Gastroesophageal sphincter (tissue), 4 donors: Measurements from ENCODE around the gene TRPC3. TPM values are rescaled to one million over a fixed set of nuclear protein-coding genes. Genes with fewer than 3 reads are reported as not detected.

Experiments used
- ATAC-seq: fragments of 150-250 bp; one replicate; pipeline ENCODE4 v1.9.1; 2016; ENCODE audit warnings: mild to moderate bottlenecking, moderate library complexity
- H3K27ac ChIP-seq, 4 donors: fragments of 200-600 bp; sonication (generic) in 3 of 4; 1 replicate in 3 of 4; 2 replicates in 1 of 4; pipeline ENCODE4 v1.5.1; 2016 to 2019
- H3K27me3 ChIP-seq: fragments of 200-600 bp; sonication (generic); one replicate; pipeline ENCODE4 v1.5.1; 2019
- H3K36me3 ChIP-seq, 2 donors: fragments of 200-600 bp; sonication (generic); one replicate each; pipeline ENCODE4 v1.5.1; 2019; ENCODE audit warnings: control low read depth in 1 of 2
- H3K4me1 ChIP-seq, 3 donors: fragments of 200-600 bp; sonication (generic); 1 replicate in 2 of 3; 2 replicates in 1 of 3; pipeline ENCODE4 v1.5.1; 2016 to 2019; ENCODE audit warnings: control low read depth in 2 of 3
- H3K4me3 ChIP-seq, 2 donors: fragments of 200-600 bp; sonication (generic); one replicate each; pipeline ENCODE4 v1.5.1; 2019; ENCODE audit warnings: mild to moderate bottlenecking in 1 of 2, moderate library complexity in 1 of 2
- H3K9me3 ChIP-seq, 3 donors: fragments of 200-600 bp; sonication (generic); one replicate each; pipeline ENCODE4 v1.5.1; 2017 to 2019; ENCODE audit warnings: control low read depth in 2 of 3
- CTCF ChIP-seq, 4 experiments: fragments of 200-600 bp in 2 of 4; fragments of 450-650 bp in 2 of 4; sonication (generic) in 1 of 4; IDR thresholded peaks; one replicate each; pipeline ENCODE4 v1.5.1; 2017 to 2019; ENCODE audit warnings: antibody characterized with exemption in 4 of 4, mild to moderate bottlenecking in 2 of 4, moderate library complexity in 2 of 4
- EP300 ChIP-seq: sonication (generic); formaldehyde crosslinking; IDR thresholded peaks from one replicate; pipeline ENCODE4 v1.6.1; 2017; ENCODE audit warnings: antibody characterized with exemption, mild to moderate bottlenecking
- POLR2A ChIP-seq, 2 donors: fragments of 450-650 bp; IDR thresholded peaks; one replicate each; pipeline ENCODE4 v1.6.1; 2017; ENCODE audit warnings: antibody characterized with exemption in 2 of 2, mild to moderate bottlenecking in 2 of 2, moderate library complexity in 1 of 2
- POLR2AphosphoS5 ChIP-seq: sonication (generic); formaldehyde crosslinking; IDR thresholded peaks from one replicate; pipeline ENCODE4 v1.6.1; 2017; ENCODE audit warnings: antibody characterized with exemption
- WGBS, 2 donors: methylation state at CpG; one replicate each; pipeline ENCODE4 v1.1.5; 2018; ENCODE audit warnings: low coverage in 1 of 2; 5-methylcytosine and 5-hydroxymethylcytosine counted together
- total RNA-seq, 4 donors: library from RNA; depleted of rRNA; stranded (reverse); fragments of >200 nt; gene quantifications; one replicate each; pipeline ENCODE4 v1.1.0, GENCODE V29; 2016

TRPC3 gene
- total RNA-seq, 4 donors from 2014 or later = 0.50 to 8.9 (median 3.3) TPM

- no peak for ATAC-seq
- Histone ChIP-seq H3K36me3 (no peaks in the 10 kb centered on the region), H3K27ac (no peak overlapping the region), H3K4me1 (no peaks in the 10 kb centered on the region), H3K9me3 (no peaks in the 10 kb centered on the region), H3K4me3 (no peak overlapping the region), H3K27me3 (no peaks in the 10 kb centered on the region)
- 42 to 71% methylated on average over 9 of the region's 10 CpGs for WGBS, 2 donors
- no peak for TF ChIP-seq POLR2AphosphoS5
- no peak for TF ChIP-seq EP300
- no peak for TF ChIP-seq POLR2A (IDR thresholded peaks at IDR 0.05)
These were observed 37.9 kb upstream of the TRPC3 start for GRCh38 chr4:121989715-121990114.

- no peak for ATAC-seq
- no peaks in the 10 kb centered on the region for H3K4me1 ChIP-seq
- no peaks in the 10 kb centered on the region for H3K9me3 ChIP-seq
- H3K36me3 ChIP-seq = no peaks in the 10 kb centered on the region
- no peak overlapping the region for H3K4me3 ChIP-seq
- H3K27me3 ChIP-seq = no peaks in the 10 kb centered on the region
- TF ChIP-seq POLR2A (IDR thresholded peaks at IDR 0.05) (no peak), EP300 (no peak)
- WGBS, 2 donors = 75 to 80% methylated on average over 1 of the region's 1 CpG
- no peak overlapping the region for H3K27ac ChIP-seq
These were observed 37.1 kb upstream of the TRPC3 start for GRCh38 chr4:121988950-121989349.

- no peak for TF ChIP-seq POLR2A (IDR thresholded peaks at IDR 0.05)
- TF ChIP-seq EP300 = no peak
- no peak for TF ChIP-seq CTCF (IDR thresholded peaks at IDR 0.05)
- TF ChIP-seq POLR2AphosphoS5 = no peak
These were observed 28.8 kb upstream of the TRPC3 start for GRCh38 chr4:121980643-121981042.

GRCh38 chr4:121978172-121978516 lies 26.3 kb upstream of the TRPC3 start:
- no peaks in the 10 kb centered on the region for H3K4me1 ChIP-seq
- no peak for ATAC-seq
- no peak overlapping the region for H3K4me3 ChIP-seq
- 85 to 95% methylated on average over 2 of the region's 2 CpGs for WGBS, 2 donors
- no peaks in the 10 kb centered on the region for H3K36me3 ChIP-seq
- no peak for TF ChIP-seq POLR2AphosphoS5
- TF ChIP-seq EP300 = no peak
- H3K27ac ChIP-seq = no peak overlapping the region
- H3K9me3 ChIP-seq = no peaks in the 10 kb centered on the region
- H3K27me3 ChIP-seq = no peaks in the 10 kb centered on the region

More at GRCh38 chr4:121980643-121981042, 28.8 kb upstream of the TRPC3 start:
- no peak for ATAC-seq
- H3K36me3 ChIP-seq = no peaks in the 10 kb centered on the region
- no peaks in the 10 kb centered on the region for H3K27me3 ChIP-seq
- H3K4me3 ChIP-seq = no peak overlapping the region
- no peaks in the 10 kb centered on the region for H3K9me3 ChIP-seq
- H3K4me1 ChIP-seq = no peaks in the 10 kb centered on the region
- 25 to 80% methylated on average over 1 to 2 of the region's 3 CpGs for WGBS, 2 donors
- no peak overlapping the region for H3K27ac ChIP-seq

- no peak for ATAC-seq
- TF ChIP-seq POLR2AphosphoS5 = no peak
- no peak for TF ChIP-seq CTCF (IDR thresholded peaks at IDR 0.05)
- TF ChIP-seq EP300 = no peak
- no peak overlapping the region for H3K4me3 ChIP-seq
These were observed 25.7 kb upstream of the TRPC3 start for GRCh38 chr4:121977251-121978171.

GRCh38 chr4:121975784-121976183 lies 23.9 kb upstream of the TRPC3 start:
- no peak overlapping the region for H3K4me3 ChIP-seq
- no peaks in the 10 kb centered on the region for H3K4me1 ChIP-seq
- no peaks in the 10 kb centered on the region for H3K36me3 ChIP-seq
- no peaks in the 10 kb centered on the region for H3K27me3 ChIP-seq
- no peaks in the 10 kb centered on the region for H3K9me3 ChIP-seq
- TF ChIP-seq EP300 (no peak), POLR2A (IDR thresholded peaks at IDR 0.05) (no peak), POLR2AphosphoS5 (no peak), CTCF (IDR thresholded peaks at IDR 0.05) (no peak)
- no peak for ATAC-seq
- 36 to 50% methylated on average over 2 of the region's 2 CpGs for WGBS, 2 donors
- H3K27ac ChIP-seq = no peak overlapping the region

More at GRCh38 chr4:121977251-121978171, 25.7 kb upstream of the TRPC3 start:
- no peak overlapping the region for H3K27ac ChIP-seq
- no peaks in the 10 kb centered on the region for H3K27me3 ChIP-seq
- no peaks in the 10 kb centered on the region for H3K9me3 ChIP-seq
- WGBS, 2 donors = 55 to 58% methylated on average over 7 to 8 of the region's 9 CpGs
- H3K4me1 ChIP-seq = no peaks in the 10 kb centered on the region
- H3K36me3 ChIP-seq = no peaks in the 10 kb centered on the region
